Trophoblast cell (in vitro differentiated cells and primary cell): ENCODE results near the gene URAD. TPM values are rescaled to one million over a fixed set of nuclear protein-coding genes. Genes with fewer than 3 reads are reported as not detected.
A peak's percentile ranks its signal among the peaks of the same experiment; 100 is the strongest.

Experiments used
- DNase-seq, 2 donors: peaks; one replicate each; pipeline ENCODE4 v3.0.0-alpha.2; 2016
- H2AFZ ChIP-seq: 2 replicates; pipeline ENCODE4 v1.6.1; 2013; ENCODE audit warnings: low read length, moderate library complexity, mild to moderate bottlenecking; ENCODE audit not compliant: insufficient read depth, poor library complexity
- H2AK5ac ChIP-seq: 2 replicates; pipeline ENCODE4 v1.6.1; 2013; ENCODE audit warnings: mild to moderate bottlenecking, low read length
- H2BK120ac ChIP-seq: 2 replicates; pipeline ENCODE4 v1.6.1; 2013; ENCODE audit warnings: low read length, mild to moderate bottlenecking, moderate library complexity; ENCODE audit not compliant: insufficient read depth, poor library complexity
- H2BK12ac ChIP-seq: 2 replicates; pipeline ENCODE4 v1.6.1; 2013; ENCODE audit warnings: mild to moderate bottlenecking, low read length, moderate library complexity
- H2BK5ac ChIP-seq: 2 replicates; pipeline ENCODE4 v1.6.1; 2013; ENCODE audit warnings: low read length, low read depth, moderate library complexity, mild to moderate bottlenecking; ENCODE audit not compliant: poor library complexity
- H3K14ac ChIP-seq: 2 replicates; pipeline ENCODE4 v1.6.1; 2013; ENCODE audit warnings: mild to moderate bottlenecking, low read length
- H3K18ac ChIP-seq: 2 replicates; pipeline ENCODE4 v1.6.1; 2013; ENCODE audit warnings: mild to moderate bottlenecking, low read length
- H3K23ac ChIP-seq: 2 replicates; pipeline ENCODE4 v1.6.1; 2013; ENCODE audit warnings: low read length
- H3K27ac ChIP-seq: 2 replicates; pipeline ENCODE4 v1.5.1; 2013; ENCODE audit warnings: low read depth, mild to moderate bottlenecking, inconsistent platforms, low read length, moderate library complexity
- H3K27me3 ChIP-seq: 2 replicates; pipeline ENCODE4 v1.6.1; 2013; ENCODE audit warnings: inconsistent platforms, mild to moderate bottlenecking, low read length, moderate library complexity; ENCODE audit not compliant: insufficient read depth
- H3K36me3 ChIP-seq, 2 experiments: 1 replicate in 1 of 2; 2 replicates in 1 of 2; pipeline ENCODE4 v1.6.1; 2013; ENCODE audit warnings: low read length in 2 of 2, mild to moderate bottlenecking in 2 of 2, moderate library complexity in 1 of 2; ENCODE audit not compliant: insufficient read depth in 2 of 2, control insufficient read depth in 1 of 2
- H3K4ac ChIP-seq: 2 replicates; pipeline ENCODE4 v1.6.1; 2013; ENCODE audit warnings: low read depth, mild to moderate bottlenecking, low read length, moderate library complexity
- H3K4me1 ChIP-seq, 2 experiments: 1 replicate in 1 of 2; 2 replicates in 1 of 2; pipeline ENCODE4 v1.6.1; 2013; ENCODE audit warnings: low read length in 2 of 2, mild to moderate bottlenecking in 2 of 2, moderate library complexity in 1 of 2; ENCODE audit not compliant: insufficient read depth in 2 of 2, control insufficient read depth in 1 of 2
- H3K4me2 ChIP-seq: 2 replicates; pipeline ENCODE4 v1.6.1; 2013; ENCODE audit warnings: inconsistent platforms, mild to moderate bottlenecking, low read length, moderate library complexity
- H3K4me3 ChIP-seq: 2 replicates; pipeline ENCODE4 v1.5.1; 2013; ENCODE audit warnings: mild to moderate bottlenecking, low read depth, low read length, inconsistent platforms
- H3K79me1 ChIP-seq: one replicate; pipeline ENCODE4 v1.6.1; 2013; ENCODE audit warnings: low read length
- H3K79me2 ChIP-seq: 2 replicates; pipeline ENCODE4 v1.6.1; 2013; ENCODE audit warnings: low read length, mild to moderate bottlenecking; ENCODE audit not compliant: control insufficient read depth, insufficient read depth, poor library complexity
- H3K9ac ChIP-seq: 2 replicates; pipeline ENCODE4 v1.6.1; 2013; ENCODE audit warnings: mild to moderate bottlenecking, low read length
- H3K9me3 ChIP-seq: 2 replicates; pipeline ENCODE4 v1.6.1; 2013; ENCODE audit warnings: low read depth, mild to moderate bottlenecking, control low read depth, inconsistent platforms, low read length; ENCODE audit not compliant: insufficient read depth
- H4K12ac ChIP-seq: 2 replicates; pipeline ENCODE4 v1.6.1; 2013; ENCODE audit warnings: low read depth, mild to moderate bottlenecking, low read length, moderate library complexity
- H4K8ac ChIP-seq: 2 replicates; pipeline ENCODE4 v1.6.1; 2013; ENCODE audit warnings: low read depth, mild to moderate bottlenecking, low read length, moderate library complexity
- H4K91ac ChIP-seq: one replicate; pipeline ENCODE4 v1.6.1; 2013; ENCODE audit warnings: low read depth, mild to moderate bottlenecking, low read length, moderate library complexity
- WGBS: extraction: QIAGEN DNeasy Blood & Tissue Kit; methylation state at CpG from one replicate; pipeline ENCODE4 v1.1.7; 2013; ENCODE audit warnings: missing lambda C conversion rate; ENCODE audit not compliant: insufficient read length, insufficient coverage; ENCODE audit errors: extremely low coverage; 5-methylcytosine and 5-hydroxymethylcytosine counted together
- polyA plus RNA-seq: library from polyadenylated mRNA; stranded (reverse); fragments of 200-250 nt; gene quantifications from 2 replicates; pipeline ENCODE4 v1.2.3, GENCODE V29; 2013

The URAD gene, protein sequence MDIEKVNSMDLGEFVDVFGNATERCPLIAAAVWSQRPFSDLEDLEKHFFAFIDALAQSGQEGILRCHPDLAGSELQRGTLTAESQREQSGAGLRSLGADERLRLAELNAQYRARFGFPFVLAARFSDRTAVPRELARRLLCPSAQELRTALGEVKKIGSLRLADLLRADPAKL
- polyA plus RNA-seq, result 0.10 and 0.14 TPM in 2 replicates

DNA sequence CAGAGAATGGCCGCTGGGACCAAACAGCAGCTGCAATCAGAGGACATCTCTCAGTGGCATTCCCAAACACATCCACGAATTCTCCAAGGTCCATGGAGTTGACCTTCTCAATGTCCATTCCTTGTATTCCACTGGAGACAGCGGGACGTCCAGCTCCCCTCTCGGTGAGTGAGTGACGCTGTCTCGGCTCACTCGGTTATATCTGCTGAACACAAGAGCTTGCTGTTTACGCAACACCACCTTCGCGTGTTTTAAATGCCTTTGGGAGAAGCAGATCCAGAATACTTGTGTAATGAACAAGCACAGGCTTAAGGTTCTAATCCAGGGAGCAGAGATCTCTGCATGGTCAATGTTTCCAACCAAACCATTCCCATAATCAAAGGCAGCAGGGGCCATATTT, at the start of gene URAD:
Gene URAD, minus strand, starts transcription at position 174 of the 400 bp plus-strand sequence. Its CDS starts 56 bp downstream, at position 118.
- no peak within 1 kb of the TSS for H3K9ac ChIP-seq
- H3K36me3 ChIP-seq, result no peaks in the 10 kb centered on the region
- H3K4me1 ChIP-seq, result no peaks in the 10 kb centered on the region
- H3K27me3 ChIP-seq, result no peaks in the 10 kb centered on the region
- no peak within 1 kb of the TSS for H2BK12ac ChIP-seq
- H3K9me3 ChIP-seq, result no peaks in the 10 kb centered on the region
- H3K18ac ChIP-seq, result no peak within 1 kb of the TSS
- H3K4me2 ChIP-seq, result no peak within 1 kb of the TSS
- DNase-seq, result peak; percentile 83 to 92
- H3K4ac ChIP-seq, result no peak within 1 kb of the TSS
- no peak within 1 kb of the TSS for H3K4me3 ChIP-seq
- no peak within 1 kb of the TSS for H3K14ac ChIP-seq
- no peak within 1 kb of the TSS for H2BK120ac ChIP-seq
- no peak within 1 kb of the TSS for H2BK5ac ChIP-seq
- no peak within 1 kb of the TSS for H3K23ac ChIP-seq
- no peaks in the 10 kb centered on the region for H3K79me1 ChIP-seq
- no peak within 1 kb of the TSS for H4K12ac ChIP-seq
- no peak within 1 kb of the TSS for H2AFZ ChIP-seq
- no peak within 1 kb of the TSS for H4K8ac ChIP-seq
- H3K27ac ChIP-seq, result no peak within 1 kb of the TSS
- H2AK5ac ChIP-seq, result no peak within 1 kb of the TSS
- H3K79me2 ChIP-seq, result no peaks in the 10 kb centered on the region
- WGBS, result no CpG with 5 or more reads among the region's 11 CpGs
- no peak within 1 kb of the TSS for H4K91ac ChIP-seq

DNA sequence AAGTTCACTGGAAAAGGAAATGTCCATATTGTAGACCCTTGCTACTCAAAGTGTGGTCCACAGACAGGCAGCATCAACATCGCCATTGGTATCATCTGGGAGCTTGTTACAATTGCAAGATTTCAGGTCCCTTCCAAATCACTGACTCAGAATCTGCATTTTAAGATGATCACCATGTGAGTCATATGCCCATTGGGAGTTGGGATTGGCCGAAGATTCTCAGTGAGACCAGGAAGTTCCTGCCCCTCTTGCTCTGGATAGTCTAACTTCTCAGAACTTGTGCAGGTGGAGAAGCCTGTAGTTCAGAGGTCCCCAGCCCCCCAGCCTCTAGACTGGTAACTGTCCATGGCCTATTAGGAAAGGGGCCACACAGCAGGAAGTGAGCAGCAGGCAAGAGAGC, 48.9 kb upstream of the URAD start:
- H4K8ac ChIP-seq, result no peak overlapping the region
- no peak for DNase-seq
- no peak overlapping the region for H3K9ac ChIP-seq
- H2AFZ ChIP-seq, result no peak overlapping the region
- no peak overlapping the region for H3K14ac ChIP-seq
- H3K18ac ChIP-seq, result no peak overlapping the region
- H3K9me3 ChIP-seq, result no peaks in the 10 kb centered on the region
- no peak overlapping the region for H4K91ac ChIP-seq
- H3K4me1 ChIP-seq, result no peaks in the 10 kb centered on the region
- H3K23ac ChIP-seq, result no peak overlapping the region
- H3K4me2 ChIP-seq, result no peak overlapping the region
- no peaks in the 10 kb centered on the region for H3K79me1 ChIP-seq
- H3K79me2 ChIP-seq, result no peaks in the 10 kb centered on the region
- H3K4ac ChIP-seq, result no peak overlapping the region
- no peak overlapping the region for H2BK12ac ChIP-seq
- H3K36me3 ChIP-seq, result no peaks in the 10 kb centered on the region
- WGBS, result no CpG with 5 or more reads among the region's 2 CpGs
- no peak overlapping the region for H3K27ac ChIP-seq
- no peak overlapping the region for H2BK120ac ChIP-seq
- H3K4me3 ChIP-seq, result no peak overlapping the region
- no peak overlapping the region for H2BK5ac ChIP-seq
- H3K27me3 ChIP-seq, result no peaks in the 10 kb centered on the region
- H4K12ac ChIP-seq, result no peak overlapping the region
- H2AK5ac ChIP-seq, result no peak overlapping the region

DNA sequence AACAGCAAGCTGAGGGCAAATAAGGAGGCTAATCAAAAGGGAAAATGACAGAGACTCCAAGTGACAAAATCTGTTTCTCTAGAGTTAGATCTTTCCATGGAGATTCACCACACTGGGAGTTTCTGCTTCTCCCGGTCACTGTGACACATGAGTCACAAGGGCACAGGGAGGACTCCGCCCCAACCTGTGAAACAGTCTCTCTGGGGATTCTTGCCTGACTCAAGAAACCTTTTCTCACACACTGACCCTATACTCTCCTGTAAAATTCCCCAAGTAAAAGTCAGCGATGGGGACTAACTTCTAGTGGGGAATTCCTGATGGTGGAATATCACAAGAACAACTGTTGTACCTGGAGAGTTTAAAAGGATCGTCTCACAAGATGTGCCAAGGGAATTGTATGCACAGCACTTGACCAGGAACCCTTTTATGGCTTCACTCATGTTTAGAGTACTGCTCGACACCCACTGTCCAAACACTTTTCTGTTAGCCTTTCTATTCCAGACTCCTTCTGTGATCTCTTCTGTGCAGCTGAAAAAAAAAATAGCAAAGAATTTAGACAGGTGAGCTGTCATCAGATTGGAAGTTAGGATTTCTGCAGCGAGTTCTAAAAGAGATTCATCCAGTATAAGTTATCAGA, 46.8 kb upstream of the URAD start:
- H3K79me2 ChIP-seq, result no peaks in the 10 kb centered on the region
- no peaks in the 10 kb centered on the region for H3K4me1 ChIP-seq
- peak; percentile 19 to 27 for DNase-seq
- no peak overlapping the region for H2AK5ac ChIP-seq
- H3K4ac ChIP-seq, result no peak overlapping the region
- no peaks in the 10 kb centered on the region for H3K9me3 ChIP-seq
- H3K14ac ChIP-seq, result no peak overlapping the region
- H3K9ac ChIP-seq, result no peak overlapping the region
- H4K12ac ChIP-seq, result no peak overlapping the region
- no peak overlapping the region for H3K27ac ChIP-seq
- no peaks in the 10 kb centered on the region for H3K27me3 ChIP-seq
- no peak overlapping the region for H2BK5ac ChIP-seq
- H2BK120ac ChIP-seq, result no peak overlapping the region
- H3K36me3 ChIP-seq, result no peaks in the 10 kb centered on the region
- no peak overlapping the region for H3K23ac ChIP-seq
- no CpG with 5 or more reads among the region's 6 CpGs for WGBS
- H3K4me2 ChIP-seq, result no peak overlapping the region
- H3K79me1 ChIP-seq, result no peaks in the 10 kb centered on the region
- no peak overlapping the region for H4K8ac ChIP-seq
- no peak overlapping the region for H2AFZ ChIP-seq
- no peak overlapping the region for H3K18ac ChIP-seq
- H3K4me3 ChIP-seq, result no peak overlapping the region
- no peak overlapping the region for H4K91ac ChIP-seq
- no peak overlapping the region for H2BK12ac ChIP-seq

DNA sequence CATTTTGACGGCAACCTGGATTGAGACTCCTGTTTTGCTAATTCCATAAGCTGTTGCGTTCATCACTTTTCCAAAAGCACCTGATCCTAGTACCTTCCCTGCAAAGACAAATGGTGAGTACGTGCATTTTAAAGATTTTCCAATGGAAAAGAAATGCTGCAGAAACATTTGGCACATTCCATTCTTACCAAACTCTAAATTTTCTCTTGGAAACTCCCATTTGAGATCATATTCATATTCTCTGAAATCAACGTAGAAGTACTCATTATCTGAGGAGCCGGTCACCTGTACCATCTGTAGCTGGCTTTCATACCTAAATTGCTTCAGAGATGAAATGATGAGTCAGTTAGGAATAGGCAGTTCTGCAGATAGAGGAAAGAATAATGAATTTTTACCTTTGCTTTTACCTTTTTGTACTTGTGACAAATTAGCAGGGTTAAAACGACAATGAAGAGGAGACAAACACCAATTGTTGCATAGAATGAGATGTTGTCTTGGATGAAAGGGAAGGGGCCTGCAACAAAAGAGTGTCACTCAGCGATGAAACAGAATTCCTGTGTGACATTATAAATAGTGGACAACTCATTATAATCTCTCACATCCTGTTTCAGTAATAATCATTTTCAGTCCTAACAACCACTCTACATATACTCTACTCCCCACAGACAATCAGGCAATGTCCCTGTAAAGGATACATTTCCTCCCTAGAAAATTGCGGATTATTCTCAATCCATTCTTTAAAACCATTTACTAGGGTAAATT, 45.6 kb upstream of the URAD start:
- no peak overlapping the region for H3K14ac ChIP-seq
- H3K18ac ChIP-seq, result no peak overlapping the region
- H3K79me1 ChIP-seq, result no peaks in the 10 kb centered on the region
- no peak overlapping the region for H3K4ac ChIP-seq
- H3K9me3 ChIP-seq, result no peaks in the 10 kb centered on the region
- no peaks in the 10 kb centered on the region for H3K79me2 ChIP-seq
- H3K36me3 ChIP-seq, result no peaks in the 10 kb centered on the region
- H4K8ac ChIP-seq, result no peak overlapping the region
- WGBS, result no CpG with 5 or more reads among the region's 8 CpGs
- no peak overlapping the region for H4K12ac ChIP-seq
- H3K27ac ChIP-seq, result no peak overlapping the region
- H3K9ac ChIP-seq, result no peak overlapping the region
- no peak overlapping the region for H3K23ac ChIP-seq
- no peak overlapping the region for H2AK5ac ChIP-seq
- H3K27me3 ChIP-seq, result no peaks in the 10 kb centered on the region
- H3K4me2 ChIP-seq, result no peak overlapping the region
- no peak overlapping the region for H3K4me3 ChIP-seq
- no peak for DNase-seq
- no peak overlapping the region for H4K91ac ChIP-seq
- no peak overlapping the region for H2BK120ac ChIP-seq
- no peak overlapping the region for H2AFZ ChIP-seq
- no peaks in the 10 kb centered on the region for H3K4me1 ChIP-seq
- H2BK12ac ChIP-seq, result no peak overlapping the region
- no peak overlapping the region for H2BK5ac ChIP-seq
